NCI-H1694 treated with DMSO at 0.1 percent for 48 hours (cell line): ENCODE measurements around the gene AKT3.
A peak's percentile ranks its signal among the peaks of the same experiment; 100 is the strongest.
"Not testable (repeated sequence)": the region's sequence is repeated elsewhere in the genome, so short reads cannot be mapped to it uniquely, and the experiment has no call there.

ENCODE experiments used
- DNase-seq: peaks from one replicate; lab custom pipeline; 2025; lab: John Stamatoyannopoulos, UW

AKT3 gene

DNA sequence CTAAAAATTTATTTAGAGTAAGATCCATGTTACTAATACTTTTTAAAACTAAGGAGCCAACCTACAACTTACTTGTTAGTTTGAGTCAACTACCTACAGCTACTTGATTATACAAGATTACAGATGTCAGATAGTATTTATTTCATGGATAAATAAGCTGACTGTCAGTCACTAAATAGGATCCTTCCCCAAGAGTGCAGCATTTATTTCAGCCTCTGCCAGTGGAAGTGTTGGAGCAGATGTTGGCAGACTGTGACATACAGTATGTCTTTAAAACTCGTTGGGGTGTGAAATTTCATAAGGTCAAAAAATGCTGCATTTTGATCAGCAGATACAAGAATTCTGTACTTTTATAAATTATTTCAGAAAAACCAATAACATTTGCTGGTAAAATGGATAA lies 156.2 kb downstream of the AKT3 start:
- peak; percentile 100 for DNase-seq

DNA sequence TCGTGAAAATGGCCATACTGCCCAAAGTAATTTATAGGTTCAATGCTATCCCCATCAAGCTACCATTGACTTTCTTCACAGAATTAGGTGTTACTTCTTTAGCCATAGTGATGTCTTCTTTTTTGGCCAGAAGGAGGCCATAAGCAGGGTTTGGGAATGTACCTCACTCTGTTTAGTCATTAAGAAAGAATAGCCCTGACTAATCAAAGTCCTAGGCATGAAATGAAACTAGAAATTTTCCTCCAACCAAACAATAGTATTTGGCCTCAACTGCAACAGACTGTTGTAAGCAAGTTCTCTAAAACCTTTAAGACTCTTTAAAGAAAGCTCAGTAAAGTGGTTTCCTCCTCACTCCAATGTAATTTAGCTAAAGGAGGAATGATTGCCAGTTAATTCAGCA lies 163.9 kb downstream of the AKT3 start:
- no peak for DNase-seq

DNA sequence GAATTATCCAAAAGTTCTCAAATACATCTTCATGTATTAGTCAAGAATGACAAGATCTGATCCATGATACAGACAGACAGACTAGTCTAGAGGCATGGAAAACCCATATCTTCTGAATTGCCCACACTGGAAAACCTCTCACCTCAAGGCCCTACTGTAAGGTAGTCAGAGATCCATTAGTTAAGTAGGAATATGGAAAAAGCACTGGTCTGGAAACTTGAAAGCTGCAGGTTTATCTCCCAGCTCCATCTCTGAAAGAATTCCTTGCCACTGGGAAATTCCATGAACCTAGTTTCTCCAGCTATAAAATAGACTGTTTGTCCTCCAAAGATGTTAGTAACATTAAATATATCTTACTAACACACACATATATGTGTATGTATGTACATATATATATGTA lies 169.2 kb downstream of the AKT3 start:
- no peak for DNase-seq

DNA sequence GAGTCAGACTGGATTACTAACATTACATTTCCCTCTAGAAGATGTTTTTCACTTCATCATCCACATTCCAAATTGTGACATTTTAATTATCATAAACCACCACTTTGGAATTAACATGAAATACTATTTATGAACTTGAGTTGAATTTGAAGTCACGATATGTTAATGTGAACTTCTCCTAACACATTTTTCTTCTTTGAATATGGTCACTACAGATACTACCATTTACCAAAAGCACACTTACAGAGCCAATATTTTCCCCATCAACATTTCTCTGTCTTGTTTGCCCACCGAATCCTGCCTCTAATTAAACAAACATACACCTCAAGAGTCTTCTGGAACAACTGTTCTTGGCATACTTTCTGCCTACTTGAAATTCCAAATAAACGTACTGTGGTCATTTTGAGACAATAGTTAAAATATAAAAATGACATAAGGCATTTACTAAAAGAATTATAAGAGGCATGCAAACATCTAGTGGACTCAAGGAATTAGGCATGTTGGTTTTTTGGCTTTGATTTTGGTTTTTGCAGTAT lies 177.4 kb downstream of the AKT3 start:
- DNase-seq, result no peak

DNA sequence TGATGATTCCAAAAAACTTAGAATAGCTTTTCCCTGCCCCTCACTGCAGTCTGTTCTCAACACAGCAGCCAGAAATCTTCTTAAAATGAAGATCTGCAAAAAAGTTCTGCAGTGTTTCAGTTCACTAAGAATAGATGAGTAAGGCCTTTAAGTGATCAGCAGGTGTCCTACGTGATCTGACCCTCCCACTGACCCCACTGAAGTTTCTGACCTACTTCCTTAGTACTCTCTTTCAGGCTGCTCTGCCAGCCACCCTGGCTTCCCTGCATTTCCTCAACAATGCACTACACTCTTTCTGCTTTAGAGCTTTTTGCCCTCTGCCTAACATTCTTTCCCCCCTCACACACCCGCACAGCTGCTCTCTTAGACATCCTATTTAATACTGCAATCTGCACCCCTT lies 182.5 kb downstream of the AKT3 start:
- DNase-seq, result no peak

DNA sequence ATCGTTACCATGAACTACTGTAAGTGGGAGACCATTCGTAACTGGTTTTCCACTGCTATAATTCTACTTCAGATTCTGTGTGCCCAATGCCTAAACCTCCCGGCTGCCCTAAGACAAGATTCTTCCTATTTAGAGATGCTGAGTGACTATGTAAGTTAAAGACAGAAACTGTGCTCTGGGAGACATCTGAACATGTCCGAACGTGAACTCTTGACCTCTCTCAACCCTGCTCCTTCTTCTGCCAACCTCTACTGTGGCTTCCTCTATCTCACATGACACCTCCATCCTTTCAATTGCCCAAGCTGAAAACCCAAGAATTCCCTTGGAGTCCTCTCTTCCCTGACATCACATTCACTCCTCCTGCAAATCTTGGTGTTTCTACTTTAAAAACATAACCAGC lies 182.9 kb downstream of the AKT3 start:
- DNase-seq, result no peak

DNA sequence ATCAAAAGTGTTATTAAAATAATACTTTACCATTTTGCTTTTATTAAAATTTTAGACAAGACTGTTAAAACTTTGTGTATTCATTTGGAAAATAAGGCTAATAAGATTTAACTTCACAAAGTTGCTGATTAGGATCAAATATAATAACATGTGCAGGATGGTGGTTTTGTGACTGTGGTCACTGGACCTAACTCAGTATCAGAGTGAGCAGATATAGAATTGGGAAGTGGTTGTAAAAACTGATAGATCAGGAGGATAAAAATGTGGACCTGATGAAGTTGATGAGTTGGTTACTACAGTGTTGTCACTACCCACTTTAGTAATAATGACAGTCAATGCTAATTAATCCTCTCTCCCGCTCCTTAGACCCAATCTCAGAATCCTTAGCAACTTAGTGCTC lies 186.4 kb downstream of the AKT3 start:
- DNase-seq, result no peak

DNA sequence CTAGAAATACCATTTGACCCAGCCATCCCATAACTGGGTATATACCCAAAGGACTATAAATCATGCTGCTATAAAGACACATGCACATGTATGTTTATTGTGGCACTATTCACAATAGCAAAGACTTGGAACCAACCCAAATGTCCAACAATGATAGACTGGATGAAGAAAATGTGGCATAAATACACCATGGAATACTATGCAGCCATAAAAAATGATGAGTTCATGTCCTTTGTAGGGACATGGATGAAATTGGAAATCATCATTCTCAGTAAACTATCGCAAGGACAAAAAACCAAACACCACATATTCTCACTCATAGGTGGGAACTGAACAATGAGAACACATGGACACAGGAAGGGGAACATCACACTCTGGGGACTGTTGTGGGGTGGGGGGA lies 187.9 kb downstream of the AKT3 start:
- DNase-seq, result not testable (repeated sequence)

DNA sequence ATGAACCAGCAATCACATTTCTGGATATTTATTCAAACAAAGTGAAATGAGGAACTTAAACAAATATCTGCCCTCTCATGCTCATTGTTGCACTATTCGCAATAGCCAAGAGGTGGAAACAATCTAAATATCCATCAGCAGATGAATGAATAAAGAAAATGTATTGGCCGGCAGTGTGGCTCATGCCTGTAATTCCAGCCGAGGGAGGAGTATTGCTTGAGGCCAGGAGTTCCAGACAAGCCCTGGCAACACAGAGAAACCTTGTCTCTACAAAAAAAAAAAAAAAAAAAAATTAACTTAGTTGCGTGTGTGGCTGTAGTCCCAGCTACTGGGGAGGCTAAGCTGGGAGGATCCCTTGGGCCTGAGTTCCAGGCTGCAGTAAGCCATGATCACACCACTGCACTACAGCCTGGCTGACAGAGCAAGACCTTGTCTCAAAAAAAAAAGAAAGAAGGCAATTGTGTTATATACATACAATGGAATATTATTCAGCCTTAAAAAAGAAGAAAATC lies 191.4 kb downstream of the AKT3 start:
- no peak for DNase-seq

DNA sequence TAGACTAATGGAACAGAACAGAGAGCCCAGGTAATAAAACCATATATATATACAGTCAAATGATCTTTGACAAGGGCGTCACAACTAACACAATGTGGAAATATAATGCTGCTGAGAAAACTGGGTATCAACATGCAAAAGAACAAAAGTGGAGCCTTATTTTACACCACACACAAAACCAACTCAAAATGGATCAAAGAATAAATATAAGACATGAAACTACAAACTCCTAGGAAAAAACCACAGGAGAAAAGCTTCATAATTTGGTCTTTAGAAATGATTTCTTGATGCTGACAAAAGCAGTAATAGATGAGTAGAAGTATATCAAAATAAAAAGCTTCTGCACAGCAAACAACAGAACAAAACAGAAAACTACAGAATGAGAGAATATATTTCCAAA lies 192.2 kb downstream of the AKT3 start:
- no peak for DNase-seq

DNA sequence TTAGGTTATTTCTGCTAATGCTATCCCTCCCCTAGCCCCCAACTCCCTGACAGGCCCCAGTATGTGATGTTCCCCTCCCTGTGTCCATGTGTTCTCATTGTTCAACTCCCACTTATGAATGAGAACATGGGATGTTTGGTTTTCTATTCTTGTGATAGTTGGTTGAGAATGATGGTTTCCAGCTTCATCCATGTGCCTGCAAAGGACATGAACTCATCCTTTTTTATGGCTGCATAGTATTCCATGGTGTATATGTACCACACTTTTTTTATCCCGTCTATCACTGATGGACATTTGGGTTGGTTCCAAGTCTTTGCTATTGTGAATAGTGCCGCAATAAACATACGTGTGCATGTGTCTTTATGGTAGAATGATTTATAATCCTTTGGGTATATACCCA lies 200.5 kb downstream of the AKT3 start:
- not testable (repeated sequence) for DNase-seq

DNA sequence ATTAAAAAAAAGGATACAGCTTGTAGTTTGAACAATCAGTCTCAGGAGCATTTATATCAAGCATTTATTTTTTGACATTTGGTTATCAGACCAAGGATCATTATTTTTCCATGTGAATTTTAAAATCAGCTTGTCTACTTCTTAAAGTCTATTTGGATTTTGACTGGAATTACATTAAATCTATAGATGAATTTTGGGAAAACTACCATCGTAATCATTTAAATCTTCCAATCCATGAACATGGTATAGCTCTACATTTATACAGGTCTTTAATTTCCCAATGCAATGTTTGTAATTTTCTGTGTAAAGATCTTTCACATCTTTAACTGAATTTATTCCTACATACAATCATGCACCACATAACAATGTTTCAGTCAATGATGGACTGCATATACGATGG lies 203.2 kb downstream of the AKT3 start:
- DNase-seq, result no peak

DNA sequence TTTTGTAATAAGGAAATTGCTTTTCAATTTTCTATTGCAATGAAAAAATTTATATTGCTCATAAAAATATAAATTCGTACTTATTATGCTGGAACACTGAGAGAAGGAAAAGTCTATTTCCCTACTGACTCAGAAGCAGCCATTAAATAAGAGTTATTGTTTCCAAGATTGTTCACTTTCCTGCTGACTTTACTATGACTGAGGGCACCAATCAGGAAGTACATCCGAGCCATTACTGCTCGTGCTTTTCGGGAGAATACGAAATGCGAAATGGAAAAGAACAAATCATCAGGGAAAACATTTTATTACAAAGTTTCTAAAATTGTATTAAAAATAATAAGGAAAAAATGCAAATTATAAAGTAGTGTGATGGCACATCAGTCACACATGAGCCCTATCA lies 204.8 kb downstream of the AKT3 start:
- DNase-seq, result no peak

DNA sequence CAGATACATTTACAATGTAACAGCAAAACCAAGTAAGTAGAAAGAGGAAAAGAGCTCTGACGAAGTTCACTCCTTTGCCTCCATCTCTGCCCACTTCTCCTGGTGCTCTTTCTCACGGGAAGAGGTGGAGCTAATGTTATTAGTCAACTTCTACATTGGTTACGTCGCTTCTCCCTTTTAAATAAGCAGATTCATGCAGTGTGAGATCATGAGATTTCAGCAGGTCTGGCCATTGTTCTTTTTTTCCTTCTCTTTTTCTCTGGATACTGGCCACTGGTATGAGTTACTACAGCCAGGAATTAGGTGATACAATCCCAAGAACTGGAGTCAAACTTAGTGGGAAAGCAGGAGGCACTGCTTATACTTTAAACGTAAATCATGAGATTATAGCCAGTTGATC lies 207.1 kb downstream of the AKT3 start:
- no peak for DNase-seq

DNA sequence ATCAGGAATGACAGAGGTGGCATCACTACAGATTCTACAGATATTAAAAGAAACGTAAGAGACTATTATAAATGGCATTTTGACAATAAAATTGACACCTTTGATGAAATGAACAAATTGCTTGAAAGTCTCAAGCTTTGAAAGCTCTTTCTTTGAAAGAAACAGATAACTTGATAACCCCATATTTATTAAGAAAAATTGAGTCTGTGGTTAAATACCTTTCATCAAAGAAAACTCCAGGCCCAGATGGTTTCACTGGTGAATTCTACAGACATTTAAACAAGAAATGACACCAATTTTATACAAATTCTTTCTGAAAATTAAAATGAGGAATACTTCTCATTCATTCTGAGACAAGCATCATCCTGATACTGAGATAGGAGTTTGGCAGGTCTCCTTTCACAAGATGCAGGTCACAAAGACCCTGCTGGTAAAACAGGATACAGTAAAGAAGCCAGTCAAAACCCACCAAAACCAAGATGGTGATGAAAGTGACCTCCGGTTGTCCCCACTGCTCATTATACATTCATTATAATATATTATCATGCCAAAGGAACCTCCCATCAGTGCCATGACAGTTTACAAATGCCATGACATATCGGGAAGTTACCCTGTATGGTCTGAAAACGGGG lies 210.9 kb downstream of the AKT3 start:
- no peak for DNase-seq

DNA sequence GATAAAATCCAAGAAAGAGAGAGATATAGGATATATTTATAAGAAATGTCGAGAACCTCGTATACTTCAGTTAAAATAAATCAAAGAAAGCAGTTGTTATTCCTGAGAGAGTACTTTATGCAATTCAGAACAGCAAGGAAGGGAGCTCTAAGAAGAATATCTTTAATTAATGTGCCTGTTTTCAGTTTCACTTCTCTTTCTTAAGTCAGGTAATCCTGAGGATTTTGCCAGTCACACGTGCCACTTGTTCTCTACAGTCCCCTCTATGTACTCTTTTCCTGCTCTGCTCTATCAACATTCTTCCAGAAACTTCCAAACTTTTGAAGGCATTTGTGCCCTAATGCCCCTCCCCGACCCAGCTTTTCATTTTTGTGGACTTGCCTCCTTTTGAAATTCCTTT lies 211.9 kb downstream of the AKT3 start:
- DNase-seq, result no peak

DNA sequence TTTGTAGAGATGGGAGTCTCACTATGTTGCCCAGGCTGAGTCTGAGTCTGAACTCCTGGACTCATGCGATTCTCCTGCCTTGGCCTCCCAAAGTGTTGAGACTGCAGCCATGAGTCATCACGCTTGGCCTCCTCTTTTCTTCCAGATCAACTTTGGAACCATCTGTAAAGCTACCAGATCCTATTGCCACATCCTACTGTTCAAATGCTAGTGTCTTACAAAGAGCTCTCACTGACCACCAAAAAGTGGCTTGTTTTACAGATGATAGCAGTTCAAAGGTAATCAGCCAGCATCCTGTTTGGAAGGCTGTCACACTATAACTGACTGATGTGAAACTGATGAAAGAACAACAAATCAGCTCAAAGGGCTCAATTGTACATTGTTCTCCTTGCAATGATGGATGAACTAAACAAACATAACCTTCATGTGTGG lies 221.6 kb downstream of the AKT3 start:
- no peak for DNase-seq

DNA sequence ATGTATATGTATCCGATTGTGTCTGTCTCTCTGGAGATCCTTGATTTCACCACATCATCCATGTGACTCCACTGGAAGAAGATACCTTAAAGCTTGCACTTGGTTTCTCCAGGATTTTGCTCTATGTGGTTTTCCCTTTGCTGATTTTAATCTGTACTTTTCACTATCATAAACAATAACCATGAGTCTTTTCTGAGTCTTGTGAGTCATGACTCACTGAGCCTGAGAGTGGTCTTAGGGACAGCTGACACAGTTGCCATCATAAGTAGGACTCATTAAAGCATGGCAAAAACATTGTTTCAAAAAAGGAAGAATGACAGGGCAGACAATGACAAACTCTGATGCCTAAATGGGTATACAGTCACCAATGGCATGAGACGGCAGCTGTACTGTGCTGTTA lies 226.2 kb downstream of the AKT3 start:
- DNase-seq, result no peak

DNA sequence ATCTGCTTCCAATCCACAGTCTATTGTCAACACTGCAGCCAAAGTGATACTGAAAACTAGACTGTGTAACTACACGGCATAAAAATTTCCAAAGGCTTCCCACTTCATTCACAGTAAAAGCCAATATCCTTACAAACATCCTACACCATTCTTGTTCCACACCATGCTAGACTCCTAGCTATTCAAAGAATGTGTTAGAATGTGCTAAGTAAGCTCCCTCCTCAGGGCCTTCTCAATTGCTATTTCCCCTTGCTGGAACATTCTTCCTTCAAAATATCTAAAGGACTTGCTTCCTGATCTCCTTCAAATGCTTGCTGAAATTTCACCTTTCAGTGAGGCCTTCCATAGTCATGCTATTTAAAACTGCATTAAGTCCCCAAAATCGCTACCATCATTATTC lies 228.1 kb downstream of the AKT3 start:
- no peak for DNase-seq

DNA sequence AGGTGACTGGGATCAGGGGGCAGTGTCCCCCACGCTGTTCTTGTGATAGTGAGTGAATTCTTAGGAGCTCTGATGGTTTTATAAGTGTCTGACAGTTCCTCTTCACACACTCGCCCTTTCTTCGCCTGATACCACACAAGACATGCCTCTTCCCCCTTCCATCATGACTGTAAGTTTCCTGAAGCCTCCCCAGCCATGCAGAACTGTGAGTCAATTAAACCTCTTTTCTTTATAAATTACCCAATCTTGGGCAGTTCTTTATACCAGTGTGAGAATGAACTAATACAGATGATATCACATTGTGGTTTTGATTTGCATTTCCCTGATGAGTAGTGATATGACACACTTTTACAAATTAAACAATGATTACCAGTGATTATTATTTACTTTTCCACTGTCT lies 229.9 kb downstream of the AKT3 start:
- DNase-seq, result no peak

DNA sequence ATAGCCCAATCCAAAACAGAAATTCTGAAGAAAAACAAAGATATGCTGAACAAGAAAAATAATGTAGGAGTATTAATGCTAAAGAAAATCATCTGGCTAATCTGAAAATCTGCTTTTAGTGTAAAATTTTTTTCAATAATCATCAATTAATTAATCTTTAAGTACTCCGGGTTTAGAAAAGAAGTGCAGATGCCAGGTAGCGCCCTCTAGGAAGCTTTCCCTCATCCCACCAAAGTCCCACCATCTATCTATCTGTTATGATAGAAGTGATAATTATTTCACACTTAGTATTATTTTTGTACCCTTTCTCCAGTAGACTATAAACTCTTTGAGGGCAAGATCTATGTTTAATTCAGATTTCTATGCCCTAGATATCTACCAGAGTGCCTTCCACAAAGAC lies 240.3 kb downstream of the AKT3 start:
- no peak for DNase-seq

DNA sequence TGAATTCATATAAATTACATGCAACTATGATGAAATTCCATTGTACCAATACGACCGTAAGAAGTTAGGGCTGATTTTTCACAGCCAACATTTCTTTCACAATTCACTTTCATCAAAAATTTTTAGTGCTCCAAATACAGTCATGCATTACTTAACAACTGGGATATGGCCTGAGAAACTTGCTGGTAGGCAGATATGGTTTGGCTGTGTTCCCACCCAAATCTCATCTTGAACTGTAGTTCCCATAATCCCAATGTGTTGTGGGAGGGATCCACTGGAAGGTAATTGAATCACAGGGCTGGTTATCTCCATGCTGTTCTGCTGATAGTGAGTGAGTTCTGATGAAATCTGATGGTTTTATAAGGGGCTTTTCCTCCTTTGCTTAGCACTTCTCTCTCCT lies 244.4 kb downstream of the AKT3 start:
- no peak for DNase-seq

DNA sequence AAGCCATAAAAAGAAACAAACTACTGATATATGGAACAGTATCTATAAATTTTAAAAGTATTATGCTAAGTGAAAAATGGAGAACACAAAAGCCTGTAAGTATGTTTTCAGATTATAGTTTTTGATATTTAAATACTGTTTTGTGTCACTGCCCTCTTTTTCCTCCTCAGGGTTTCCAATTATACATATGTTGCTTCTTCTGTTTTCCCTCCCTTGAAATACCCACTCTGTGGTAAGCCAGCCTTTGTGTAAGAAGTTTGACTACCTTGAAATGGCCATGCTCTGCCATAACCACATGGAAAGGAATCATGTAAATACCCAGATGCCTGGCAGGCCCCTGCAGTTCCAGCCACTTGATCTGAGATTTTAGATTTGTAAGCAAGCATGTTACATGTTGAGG lies 248.3 kb downstream of the AKT3 start:
- no peak for DNase-seq

DNA sequence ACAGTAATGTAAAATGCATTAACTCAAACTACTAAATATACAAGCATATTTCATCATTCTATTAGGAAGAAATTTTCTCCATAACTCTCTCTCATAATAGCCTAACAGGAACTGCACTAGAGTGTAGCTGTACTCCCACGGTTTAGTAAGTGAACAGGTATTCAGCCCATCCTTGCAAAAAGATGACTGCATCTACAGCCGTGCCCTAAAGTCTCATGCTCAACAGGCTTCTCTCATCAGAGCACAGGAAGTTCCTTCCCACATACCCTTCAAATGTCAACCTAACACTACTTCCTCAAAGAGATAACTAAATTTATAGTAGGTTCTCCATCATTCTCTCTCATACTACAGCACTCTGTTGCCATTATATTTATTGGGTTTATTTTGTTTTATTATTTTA lies 251.6 kb downstream of the AKT3 start:
- DNase-seq, result no peak
